ENCODE results near the gene HOXB13. TPM values are rescaled to one million over a fixed set of nuclear protein-coding genes. Genes with fewer than 3 reads are reported as not detected.

Gene HOXB13
- total RNA-seq, 2 donors from 2014 or later: not detected

- no peak for ATAC-seq
- Mint-ChIP-seq H3K27ac (no peak overlapping the region), H3K9me3 (no peaks in the 10 kb centered on the region), H3K36me3 (peaks cover 0 to 7% of the 10 kb centered on the region in 2 donors)
- DNase-seq (ENCODE audit: low spot score in 2 of 2): no peak
Measured at GRCh38 chr17:48733632-48734328, 5.2 kb upstream of the HOXB13 start.

- H3K36me3 Mint-ChIP-seq: peaks cover 0 to 7% of the 10 kb centered on the region in 2 donors
- H3K9me3 Mint-ChIP-seq: no peaks in the 10 kb centered on the region
- H3K27ac Mint-ChIP-seq: no peak overlapping the region
- ATAC-seq: no peak
- DNase-seq (ENCODE audit: low spot score in 2 of 2): no peak
Measured at GRCh38 chr17:48732688-48733629, 4.4 kb upstream of the HOXB13 start.

GRCh38 chr17:48731355-48731754 lies 2.8 kb upstream of the HOXB13 start:
- Mint-ChIP-seq H3K36me3 (peaks cover 0 to 4% of the 10 kb centered on the region in 2 donors), H3K27ac (peak overlapping the region in 1 of 2 donors; percentile 25), H3K9me3 (no peaks in the 10 kb centered on the region)
- DNase-seq (ENCODE audit: low spot score in 2 of 2) (no peak), ATAC-seq (no peak)

DNA sequence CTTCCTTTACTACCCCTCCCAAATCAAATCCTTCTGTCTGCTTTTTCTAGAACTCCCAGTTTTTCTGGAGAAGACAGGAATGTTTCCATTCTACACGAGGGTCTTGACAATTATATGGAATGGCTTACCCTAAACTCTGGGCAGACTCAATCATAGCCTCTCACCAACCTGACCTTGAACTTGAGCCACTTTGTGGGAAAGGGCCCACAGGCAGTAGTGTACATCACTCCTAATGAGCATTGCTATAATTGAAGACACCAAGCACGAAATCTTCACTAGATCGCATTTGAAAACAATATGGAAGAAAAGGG lies 1.6 kb upstream of the HOXB13 start:
- no peaks in the 10 kb centered on the region for H3K9me3 Mint-ChIP-seq
- no peak overlapping the region for H3K27ac Mint-ChIP-seq
- H3K36me3 Mint-ChIP-seq: no peaks in the 10 kb centered on the region
- DNase-seq (ENCODE audit: low spot score in 2 of 2): no peak
- no peak for ATAC-seq

DNA sequence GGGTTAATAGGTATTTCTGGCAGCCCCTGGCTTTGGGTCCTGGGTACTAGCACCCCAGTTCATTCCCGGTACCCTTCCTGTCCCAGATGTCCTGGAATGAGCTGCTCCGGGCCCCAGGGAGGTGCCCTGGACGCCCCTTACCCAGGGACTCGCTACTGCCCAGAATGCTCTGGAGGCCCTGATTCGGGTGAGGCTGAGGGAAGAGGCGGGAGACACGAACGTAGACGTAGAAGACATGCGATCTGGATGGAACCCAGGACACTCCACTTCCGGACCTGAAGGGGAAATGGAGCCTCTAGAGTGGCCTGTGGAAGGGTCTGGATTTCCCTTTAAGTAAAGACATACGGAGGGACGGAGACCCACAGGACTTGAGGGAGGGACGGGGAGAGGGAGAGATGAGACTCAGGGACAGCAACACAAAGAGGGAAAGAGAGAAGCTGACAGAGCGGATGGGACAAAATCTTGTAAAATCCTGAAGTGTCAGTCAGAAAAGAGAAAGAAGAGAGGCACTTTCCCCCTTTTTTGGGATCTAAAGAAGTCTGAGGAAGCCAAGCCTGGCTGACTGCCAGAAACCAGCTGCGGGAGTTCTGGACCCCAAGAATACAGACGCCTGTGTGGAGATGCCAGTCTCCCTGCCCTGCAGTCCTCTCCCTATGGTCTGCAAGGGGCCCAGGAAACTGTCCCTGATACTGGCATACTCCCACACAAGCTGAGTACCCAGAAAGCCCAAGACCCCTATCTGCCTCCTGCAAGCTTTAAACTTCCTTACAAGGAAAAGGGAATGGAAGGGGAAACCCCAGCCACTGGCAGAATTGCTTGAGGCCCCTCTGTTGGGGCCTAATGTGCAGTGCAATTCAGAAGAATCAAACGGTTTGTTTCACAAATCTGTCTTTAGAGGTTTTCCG lies 1.0 kb upstream of the HOXB13 start:
- ATAC-seq: no peak
- no peak for DNase-seq (ENCODE audit: low spot score in 2 of 2)
- Mint-ChIP-seq H3K27ac (no peak overlapping the region), H3K9me3 (no peaks in the 10 kb centered on the region), H3K36me3 (no peaks in the 10 kb centered on the region)

- H3K9me3 Mint-ChIP-seq: no peaks in the 10 kb centered on the region
- DNase-seq (ENCODE audit: low spot score in 2 of 2): no peak
- peaks cover 0 to 8% of the 10 kb centered on the region in 2 donors for H3K36me3 Mint-ChIP-seq
- no peak overlapping the region for H3K27ac Mint-ChIP-seq
- ATAC-seq: no peak
Measured at GRCh38 chr17:48727415-48728175, 955 bp downstream of the HOXB13 start.

- H3K36me3 Mint-ChIP-seq: peaks cover 0 to 8% of the 10 kb centered on the region in 2 donors
- no peak for ATAC-seq
- no peak for DNase-seq (ENCODE audit: low spot score in 2 of 2)
- H3K9me3 Mint-ChIP-seq: no peaks in the 10 kb centered on the region
- H3K27ac Mint-ChIP-seq: no peak overlapping the region
Measured at GRCh38 chr17:48726916-48727286, 1.6 kb downstream of the HOXB13 start.

GRCh38 chr17:48726114-48726915 lies 2.2 kb downstream of the HOXB13 start:
- no peaks in the 10 kb centered on the region for H3K9me3 Mint-ChIP-seq
- H3K27ac Mint-ChIP-seq: no peak overlapping the region
- ATAC-seq (no peak), DNase-seq (ENCODE audit: low spot score in 2 of 2) (no peak)
- H3K36me3 Mint-ChIP-seq: peaks cover 0 to 8% of the 10 kb centered on the region in 2 donors

GRCh38 chr17:48725288-48726064 lies 3.1 kb downstream of the HOXB13 start:
- Mint-ChIP-seq H3K36me3 (peaks cover 0 to 13% of the 10 kb centered on the region in 2 donors), H3K9me3 (no peaks in the 10 kb centered on the region), H3K27ac (peak overlapping the region in 1 of 2 donors; percentile 81)
- no peak for ATAC-seq
- no peak for DNase-seq (ENCODE audit: low spot score in 2 of 2)

- Mint-ChIP-seq H3K27ac (peak overlapping the region in 1 of 2 donors; percentile 81), H3K9me3 (no peaks in the 10 kb centered on the region), H3K36me3 (peaks cover 0 to 18% of the 10 kb centered on the region in 2 donors)
- DNase-seq (ENCODE audit: low spot score in 2 of 2) (no peak), ATAC-seq (peak in 1 of 2 donors; percentile 25)
Measured at GRCh38 chr17:48725004-48725287, 3.6 kb downstream of the HOXB13 start.

GRCh38 chr17:48724251-48725003 lies 4.1 kb downstream of the HOXB13 start:
- DNase-seq (ENCODE audit: low spot score in 2 of 2) (peak in 1 of 2 donors; percentile 89), ATAC-seq (peak; percentile 84 to 87)
- Mint-ChIP-seq H3K9me3 (no peaks in the 10 kb centered on the region), H3K36me3 (peaks cover 0 to 18% of the 10 kb centered on the region in 2 donors), H3K27ac (peak overlapping the region in 1 of 2 donors; percentile 85)

DNA sequence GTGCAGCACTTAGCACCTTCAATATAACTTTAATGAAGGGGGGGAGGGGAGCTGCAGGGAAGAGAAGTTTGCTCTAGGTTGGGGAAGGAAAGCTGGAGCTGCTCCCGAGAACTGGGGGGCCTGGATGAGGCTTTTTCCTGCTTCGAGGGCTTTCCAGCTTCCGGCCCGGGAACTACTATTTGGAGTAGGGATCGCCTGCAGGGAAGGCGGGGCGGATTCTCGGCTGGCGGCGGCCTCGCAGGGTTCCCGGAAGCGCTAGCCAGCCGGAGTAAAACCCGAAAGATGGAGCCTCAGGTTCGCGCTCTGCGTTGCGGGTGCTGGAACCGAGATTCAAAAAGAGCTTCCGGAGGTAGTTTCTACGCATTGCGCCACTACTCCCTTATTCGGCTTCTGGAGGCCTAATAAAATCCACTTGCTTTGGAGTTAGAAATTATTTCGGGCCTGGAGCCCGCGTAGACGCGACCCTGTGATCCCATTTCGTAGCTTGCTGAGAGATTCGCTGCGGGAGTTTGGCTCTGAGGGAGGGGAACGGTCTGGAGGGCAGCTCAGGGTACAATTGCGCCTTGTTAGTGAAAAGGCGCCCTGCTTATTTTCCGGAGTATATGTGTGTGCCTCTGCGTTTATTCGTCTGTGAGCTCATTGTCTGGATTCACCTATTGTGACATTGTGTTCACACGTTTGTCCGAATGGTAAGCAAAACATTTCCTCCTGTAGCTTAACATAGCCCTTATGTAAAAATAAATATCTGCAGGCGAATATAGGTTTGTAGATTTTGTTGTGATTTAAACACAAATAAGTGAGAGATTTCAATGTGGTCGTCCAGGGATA lies 4.9 kb downstream of the HOXB13 start:
- DNase-seq (ENCODE audit: low spot score in 2 of 2) (no peak), ATAC-seq (no peak)
- Mint-ChIP-seq H3K9me3 (no peaks in the 10 kb centered on the region), H3K36me3 (peaks cover 0 to 18% of the 10 kb centered on the region in 2 donors), H3K27ac (peak overlapping the region in 1 of 2 donors; percentile 85)

- DNase-seq (ENCODE audit: low spot score in 2 of 2): no peak
- Mint-ChIP-seq H3K36me3 (peaks cover 0 to 18% of the 10 kb centered on the region in 2 donors), H3K27ac (peak within 1 kb of the TSS in 1 of 2 donors; percentile 85), H3K9me3 (no peaks in the 10 kb centered on the region)
- no peak for ATAC-seq
Measured at GRCh38 chr17:48722915-48723422, 5.6 kb downstream of the HOXB13 start, which contains the start of gene PRAC2. Gene PRAC2, plus strand, starts transcription at chr17:48723185. Its CDS starts 1,226 bp downstream, at chr17:48724411.
